Activated CD4-positive, alpha-beta T cell treated with anti-CD3 and anti-CD28 coated beads, Interleukin-2, amount 50 U/mL, for 24 hours (primary cell): Measurements from ENCODE around the gene CUBN.

ENCODE experiments used
- DNase-seq, 2 donors: peaks; one replicate each; pipeline ENCODE4 v3.0.0-alpha.2; 2020; ENCODE audit warnings: low read depth in 1 of 2, low spot score in 1 of 2

CUBN gene

DNA sequence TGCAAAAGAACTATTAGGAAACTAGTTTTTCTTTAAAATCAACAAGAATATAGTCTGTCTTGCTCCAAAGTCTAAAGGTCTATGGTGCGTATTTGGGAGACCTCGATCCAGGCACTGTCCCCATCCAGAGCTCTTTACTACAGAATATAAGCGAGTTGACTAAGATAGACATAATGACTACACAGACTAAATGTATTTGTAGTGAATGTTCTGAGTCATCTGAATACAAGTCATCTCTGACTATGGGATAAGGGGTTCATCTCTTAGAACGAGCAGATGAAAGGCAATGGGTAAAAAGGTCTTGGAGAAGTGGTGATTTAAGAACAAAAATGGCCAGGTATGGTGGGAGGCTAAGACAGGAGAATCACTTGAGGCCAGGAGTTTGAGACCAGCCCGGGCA is 176.3 kb downstream of the CUBN start:
- no peak for DNase-seq

DNA sequence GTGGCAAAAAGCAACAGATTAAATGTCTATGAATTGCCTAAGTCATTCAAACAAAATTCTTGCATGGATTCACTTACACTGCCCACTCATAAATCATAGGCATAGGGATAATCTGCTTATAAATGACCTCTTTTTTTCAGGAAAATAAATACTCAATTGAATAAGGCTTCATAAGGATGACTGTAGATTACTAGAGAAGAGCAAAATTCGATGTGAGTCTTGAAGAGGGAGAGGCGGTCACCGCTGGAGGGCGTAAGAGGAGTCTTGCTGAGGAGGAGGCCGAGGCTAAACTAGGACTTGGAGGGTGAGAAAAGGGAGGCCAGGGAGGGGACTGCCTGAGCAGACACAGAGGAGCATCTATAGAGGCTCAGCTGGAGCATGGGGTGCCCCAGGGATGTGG is 177.0 kb downstream of the CUBN start:
- DNase-seq = no peak

DNA sequence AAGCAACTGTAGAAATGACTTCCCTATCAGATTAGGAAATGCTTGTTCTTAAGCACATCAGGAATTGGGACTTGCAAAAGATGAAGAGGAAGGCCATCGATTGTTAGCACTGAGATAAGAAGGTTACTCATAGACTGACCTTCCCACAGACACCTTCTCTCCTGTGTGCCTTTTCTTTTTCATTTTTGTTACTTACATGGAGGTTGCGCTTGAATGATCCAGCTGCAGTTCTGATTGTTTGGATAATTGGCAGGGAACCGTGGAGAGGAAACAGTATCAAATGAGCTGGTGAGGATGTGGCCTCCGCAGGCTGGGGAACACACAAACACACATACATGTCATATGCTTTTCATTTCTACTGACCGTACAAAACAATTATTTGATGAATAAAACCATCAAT is 177.5 kb downstream of the CUBN start:
- no peak for DNase-seq

DNA sequence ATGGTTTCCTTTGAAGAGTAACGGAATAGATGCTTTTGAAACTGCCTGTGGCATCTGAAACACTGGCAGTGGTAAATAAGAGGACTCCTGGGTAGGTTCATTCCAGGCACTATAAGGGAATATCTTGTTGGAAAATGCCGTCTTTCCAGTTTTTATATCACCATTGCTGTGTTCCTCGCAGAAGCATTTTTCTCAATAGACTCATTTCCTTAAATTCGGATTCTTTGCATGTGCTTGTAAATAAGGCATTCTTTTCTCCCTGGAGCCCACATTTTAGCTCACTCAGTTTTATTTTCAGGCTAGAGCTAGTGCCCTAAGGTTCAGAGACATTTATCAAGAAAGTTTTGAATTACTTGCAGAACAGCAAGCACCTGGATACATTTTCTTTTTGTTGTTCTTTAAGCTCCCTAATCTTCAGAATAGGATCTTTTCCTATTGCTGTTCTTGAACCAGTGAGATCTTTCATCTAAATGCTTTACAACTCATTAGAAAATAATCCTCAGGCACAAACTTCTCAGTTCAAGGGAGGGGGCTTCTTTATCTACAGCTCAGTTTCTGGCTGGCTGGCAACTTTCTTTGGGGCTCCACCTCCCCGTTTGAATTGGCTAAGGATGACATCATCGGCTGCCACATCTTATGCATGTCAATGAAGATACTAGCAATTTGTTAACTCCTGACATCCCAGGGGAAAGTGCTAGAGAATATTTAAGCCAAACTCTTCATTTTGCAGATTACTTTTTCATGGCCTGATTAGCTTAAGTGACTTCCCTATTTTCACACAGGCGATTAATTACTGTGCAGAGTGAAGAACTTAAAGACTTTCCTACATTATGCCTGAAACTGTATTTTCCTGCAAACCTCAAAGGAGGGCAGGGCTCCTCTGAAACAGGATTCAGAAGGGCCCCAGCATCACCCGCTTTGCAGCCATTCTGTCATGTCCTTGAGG is 178.7 kb downstream of the CUBN start:
- no peak for DNase-seq

DNA sequence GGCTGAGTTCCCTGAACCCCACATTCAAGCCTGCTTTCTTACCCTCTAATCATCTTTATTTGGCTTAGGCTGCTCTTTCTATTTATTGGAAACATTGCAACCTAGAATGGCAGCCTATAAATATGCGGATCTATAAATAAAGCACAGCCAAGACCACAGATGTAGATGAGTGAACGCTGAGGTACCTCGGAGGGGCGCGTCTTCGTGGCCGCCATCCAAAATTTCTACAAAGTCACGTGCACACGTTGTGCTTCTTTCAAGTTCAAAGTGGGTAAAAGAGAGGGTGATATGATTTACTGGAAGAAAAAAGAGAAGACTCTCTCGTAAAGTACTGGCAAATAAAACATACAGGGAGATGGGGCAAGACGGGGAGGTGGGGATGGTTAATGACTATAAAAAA is 179.8 kb downstream of the CUBN start:
- DNase-seq = no peak

DNA sequence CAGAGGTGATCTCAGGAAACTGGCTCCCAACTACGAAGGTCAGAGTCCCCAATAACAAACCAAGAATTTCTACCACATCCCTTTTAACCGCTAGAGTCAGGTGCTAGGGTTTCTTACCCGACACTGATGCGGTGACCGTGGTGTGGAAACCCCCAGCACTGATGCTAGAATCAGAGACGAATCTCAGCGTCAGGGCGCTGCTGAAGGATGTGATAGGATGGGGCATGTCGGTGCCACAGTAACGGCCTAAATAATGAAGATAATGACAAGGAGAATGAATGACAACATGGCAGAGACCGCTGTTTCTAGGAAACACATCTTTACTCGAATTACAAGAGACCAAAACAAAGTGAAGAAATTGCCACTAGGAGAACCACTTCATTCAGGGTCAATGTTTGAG is 181.2 kb downstream of the CUBN start:
- no peak for DNase-seq

DNA sequence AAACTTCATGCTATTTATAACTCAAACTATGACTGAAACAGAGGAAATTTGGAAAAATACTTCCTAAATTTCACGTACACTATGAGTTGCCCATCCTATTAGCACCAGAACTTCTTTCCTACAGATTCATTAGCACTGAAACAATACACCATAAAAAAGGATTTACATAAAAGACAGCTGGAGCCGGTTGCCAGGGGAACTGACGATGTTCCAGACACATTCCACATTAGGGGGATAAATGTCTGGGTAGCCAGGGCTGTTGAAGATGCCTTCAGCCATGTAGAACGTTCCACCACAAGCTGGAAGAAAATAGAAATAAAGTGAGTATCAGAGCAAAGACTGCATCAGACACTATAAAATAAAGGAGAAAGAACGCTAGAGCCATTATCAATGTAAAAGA is 182.5 kb downstream of the CUBN start:
- no peak for DNase-seq

DNA sequence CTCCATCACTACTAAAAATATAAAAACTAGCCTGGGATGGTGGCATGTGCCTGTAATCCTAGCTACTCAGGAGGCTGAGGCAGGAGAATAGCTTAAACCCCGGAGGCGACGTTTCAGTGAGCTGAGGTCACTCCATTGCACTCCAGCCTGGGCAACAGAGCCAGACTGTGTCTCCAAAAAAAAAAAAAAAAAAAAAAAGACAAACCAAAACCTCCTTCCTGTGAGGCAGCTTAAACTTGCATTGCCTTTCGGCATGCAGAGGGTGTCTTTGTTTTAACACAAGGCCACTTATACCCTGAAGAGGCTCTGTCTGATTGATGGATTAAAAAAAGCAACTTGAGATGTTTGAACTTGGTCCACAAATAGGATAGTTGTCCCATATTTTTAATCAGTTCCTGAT is 184.0 kb downstream of the CUBN start:
- no peak for DNase-seq

DNA sequence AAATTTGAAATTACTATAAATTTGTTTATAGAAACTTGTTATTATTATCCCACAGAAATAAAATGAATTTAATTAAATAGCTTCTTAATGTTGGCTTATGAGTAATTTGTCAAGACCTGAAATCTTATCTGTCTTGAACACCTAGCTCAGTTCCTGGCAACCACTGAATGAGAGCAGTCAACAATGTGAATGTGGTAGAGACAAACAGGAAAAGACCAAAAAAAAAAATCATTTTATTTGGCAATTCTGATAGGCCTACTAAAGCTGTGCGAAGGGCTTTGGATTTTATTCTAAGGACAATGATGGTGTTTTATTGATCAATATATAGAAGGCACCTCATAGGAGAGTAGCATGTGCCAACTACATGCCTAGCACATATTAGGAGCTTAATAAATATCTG is 184.6 kb downstream of the CUBN start:
- DNase-seq = no peak

DNA sequence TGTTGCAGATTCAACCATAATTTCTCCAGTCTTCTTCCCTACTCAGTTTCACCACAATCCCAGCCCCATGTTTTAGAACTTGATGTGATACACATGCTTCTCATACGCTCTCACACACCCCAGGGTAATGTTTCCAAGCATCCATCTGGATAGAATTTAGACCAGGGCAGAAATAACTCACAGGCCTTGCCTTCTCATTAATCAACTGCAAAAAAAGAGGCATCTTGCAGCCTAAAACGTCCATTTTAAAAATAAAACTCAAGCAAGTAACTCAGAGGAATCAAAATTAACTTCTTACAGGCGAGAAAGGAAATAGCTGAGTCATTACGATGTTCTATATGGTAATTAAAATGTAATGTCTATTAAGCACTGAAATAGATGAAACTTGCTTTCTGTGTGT is 185.2 kb downstream of the CUBN start:
- no peak for DNase-seq

DNA sequence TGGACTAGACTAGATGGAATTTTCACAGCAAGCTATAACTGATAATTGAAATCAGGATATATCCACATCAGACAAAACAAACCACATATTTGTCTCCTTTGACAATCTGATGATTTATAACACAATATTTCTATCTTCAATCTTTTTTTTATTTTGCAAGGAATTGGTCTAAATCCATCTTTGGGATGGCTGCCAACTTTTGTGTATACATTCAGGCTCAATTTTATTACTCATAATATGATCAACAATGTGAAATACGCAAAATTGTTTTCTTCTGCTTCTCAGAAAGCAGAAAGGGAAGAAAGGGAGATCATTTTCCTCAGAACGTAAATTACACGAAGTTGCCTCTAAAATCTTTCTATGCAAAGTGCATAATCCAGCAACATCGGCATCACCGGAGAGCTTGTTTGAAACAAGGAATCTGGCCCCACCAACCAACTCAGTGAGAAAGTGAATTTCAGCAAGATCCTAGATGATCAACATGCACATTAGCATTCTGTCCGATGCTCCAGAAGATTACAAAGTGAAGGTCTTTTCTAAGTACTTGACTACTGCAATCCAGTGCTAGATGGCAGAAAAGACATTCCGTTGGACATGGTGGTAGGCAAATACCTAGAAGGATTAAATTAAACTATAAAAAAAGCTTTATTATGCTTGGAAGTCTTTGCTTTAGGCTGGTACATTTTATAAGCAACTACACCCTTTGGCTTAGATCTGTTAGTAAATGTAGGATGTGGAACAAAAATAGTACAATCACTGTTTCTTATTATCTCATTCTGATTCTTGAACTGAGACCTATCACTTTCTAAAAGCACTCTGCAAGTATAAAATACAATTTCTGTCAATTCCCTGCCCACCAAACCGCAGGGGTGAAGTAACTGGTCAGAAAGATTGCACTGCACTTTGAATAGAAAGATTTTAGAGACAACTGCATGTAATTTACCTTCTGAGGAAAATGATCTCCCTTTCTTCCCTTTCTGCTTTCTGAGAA is 186.0 kb downstream of the CUBN start:
- no peak for DNase-seq

DNA sequence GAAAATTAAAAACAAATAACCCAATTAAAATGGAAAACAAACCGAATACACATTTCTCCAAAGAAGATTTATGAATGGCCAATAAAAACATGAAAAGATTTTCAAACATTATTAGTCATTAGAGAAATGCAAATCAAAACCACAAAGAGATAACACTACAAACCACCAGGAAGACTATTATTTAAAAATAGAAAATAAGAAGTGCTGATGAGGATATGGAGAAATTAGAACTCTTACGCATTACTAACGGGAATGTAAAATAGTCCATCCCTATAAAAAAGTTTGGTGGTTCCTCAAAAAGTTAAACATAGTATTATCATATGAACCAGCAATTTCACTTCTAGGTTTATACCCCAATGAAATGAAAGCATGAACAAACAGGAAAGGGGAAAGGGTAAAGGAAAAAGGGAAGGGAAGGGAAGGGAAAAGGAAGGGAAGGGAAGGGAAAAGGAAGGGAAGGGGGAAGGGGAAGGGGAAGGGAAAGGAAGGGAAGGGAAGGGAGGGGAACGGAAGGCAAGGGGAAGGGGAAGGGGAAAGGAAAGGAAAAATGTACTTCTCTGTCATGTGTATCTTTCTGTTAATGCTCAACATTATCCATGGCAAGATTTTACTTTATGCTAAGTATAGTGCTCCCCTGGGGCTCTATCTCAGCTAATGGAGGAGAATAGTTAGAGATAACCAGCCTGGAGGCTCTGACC is 187.1 kb downstream of the CUBN start:
- DNase-seq = no peak

DNA sequence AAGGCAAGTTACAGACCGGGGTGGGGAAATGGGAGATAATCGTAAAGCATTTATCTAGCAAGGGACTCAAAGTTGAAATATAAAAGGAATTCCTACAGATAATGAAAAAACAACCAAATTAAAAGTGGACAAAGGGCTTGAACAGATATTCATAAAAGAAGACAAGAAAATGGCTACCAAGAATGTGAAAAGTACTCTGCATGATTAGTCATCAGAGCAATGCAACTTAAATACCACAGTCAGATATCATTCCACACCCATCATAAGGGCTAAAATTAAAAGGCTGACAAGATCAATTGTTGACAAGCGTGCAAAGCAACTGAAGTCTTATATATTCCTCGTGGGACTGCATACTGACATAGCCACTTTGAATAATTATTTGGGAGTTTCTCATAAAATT is 187.7 kb downstream of the CUBN start:
- no peak for DNase-seq

DNA sequence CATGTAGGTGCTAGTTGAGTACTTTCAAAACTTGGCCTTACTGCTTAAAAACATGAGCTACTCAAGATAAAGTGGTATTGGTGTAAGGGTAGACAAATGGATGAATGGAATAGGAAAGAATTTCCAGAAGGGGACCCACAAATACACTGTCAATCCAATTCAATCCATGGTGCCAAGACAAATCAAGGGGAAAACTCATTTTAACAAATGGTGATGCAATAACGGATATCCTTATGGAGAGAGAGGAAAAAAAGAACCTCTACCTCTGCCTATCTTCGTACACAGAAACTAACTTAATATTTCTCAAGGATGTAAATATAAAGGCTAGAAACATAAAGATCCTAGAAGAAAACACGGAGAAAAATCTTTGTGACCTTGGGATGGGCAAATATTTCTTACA is 188.5 kb downstream of the CUBN start:
- no peak for DNase-seq

DNA sequence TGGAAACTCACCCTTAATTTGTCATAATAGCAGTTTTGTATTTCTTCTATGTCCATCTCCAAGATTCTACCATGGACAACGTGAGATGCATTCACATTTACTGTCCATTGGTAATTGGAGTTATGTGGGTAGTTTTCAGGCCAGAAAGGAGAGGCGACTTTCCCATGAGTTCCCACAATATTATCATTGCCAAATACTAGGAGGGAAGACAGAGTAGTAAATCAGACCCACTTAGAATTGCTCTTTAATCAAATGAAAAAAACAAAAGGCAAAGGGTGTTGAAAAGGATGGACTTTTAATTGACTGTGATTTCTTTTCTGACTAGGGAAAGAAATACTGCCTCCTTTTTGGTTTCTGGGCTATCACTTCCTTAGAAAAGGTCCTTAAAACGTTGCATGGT is 190.7 kb downstream of the CUBN start:
- DNase-seq = no peak

DNA sequence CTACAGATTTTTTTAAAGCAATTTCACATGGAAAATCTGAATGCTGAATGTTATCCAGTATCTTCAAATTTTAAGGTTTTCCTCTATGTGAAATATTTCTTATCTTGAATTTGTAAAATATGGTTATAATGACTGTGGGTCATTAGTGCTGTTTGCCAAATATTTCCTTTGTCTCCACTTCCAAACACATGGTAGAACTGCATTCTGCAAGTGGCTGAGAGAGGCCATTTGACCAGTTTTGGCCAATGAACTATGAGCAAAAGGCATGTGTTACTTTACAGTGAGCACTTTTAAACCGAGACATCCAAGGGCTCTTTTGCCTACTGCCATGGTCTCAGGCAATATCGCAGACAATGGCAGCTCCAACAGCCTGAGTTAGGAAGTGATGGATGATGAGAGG is 195.2 kb downstream of the CUBN start:
- no peak for DNase-seq

DNA sequence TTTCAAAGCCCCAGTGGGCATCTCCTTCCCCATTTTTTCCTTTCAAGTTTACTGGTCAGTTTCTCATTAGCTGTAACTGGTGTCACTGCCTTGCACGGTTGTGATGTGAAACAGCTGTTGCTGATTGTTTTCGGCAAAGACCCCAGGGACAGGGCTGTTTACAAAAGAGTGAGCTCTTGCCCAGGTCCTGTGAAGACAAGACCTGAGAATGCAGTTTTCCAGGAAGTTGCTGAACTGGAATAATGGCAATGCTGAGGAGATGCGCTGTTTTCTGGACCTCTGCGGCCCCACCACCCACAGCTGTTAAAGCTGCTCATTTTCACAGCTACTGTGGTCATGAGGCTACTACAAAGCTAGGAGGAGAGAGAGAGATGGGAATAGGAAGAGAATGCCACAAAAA is 195.8 kb downstream of the CUBN start:
- no peak for DNase-seq

DNA sequence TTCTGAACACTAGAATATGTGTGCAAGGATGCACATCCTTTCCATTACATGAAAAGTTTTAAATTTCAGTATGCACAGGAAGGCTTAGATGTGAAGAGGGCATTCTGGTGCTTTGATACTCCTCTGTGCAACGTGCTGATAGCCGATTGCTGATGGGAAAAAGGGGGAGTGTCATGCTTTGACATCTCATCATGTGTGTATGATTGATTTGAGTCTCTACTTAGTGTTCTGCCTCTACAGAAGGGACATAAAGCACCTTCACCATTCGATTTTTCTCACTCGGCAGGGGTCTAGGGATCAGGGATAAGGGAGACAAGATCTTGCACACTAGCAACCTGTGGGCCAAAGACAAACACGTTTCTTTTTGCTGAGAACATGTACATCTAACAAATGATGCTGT is 197.7 kb downstream of the CUBN start:
- no peak for DNase-seq

DNA sequence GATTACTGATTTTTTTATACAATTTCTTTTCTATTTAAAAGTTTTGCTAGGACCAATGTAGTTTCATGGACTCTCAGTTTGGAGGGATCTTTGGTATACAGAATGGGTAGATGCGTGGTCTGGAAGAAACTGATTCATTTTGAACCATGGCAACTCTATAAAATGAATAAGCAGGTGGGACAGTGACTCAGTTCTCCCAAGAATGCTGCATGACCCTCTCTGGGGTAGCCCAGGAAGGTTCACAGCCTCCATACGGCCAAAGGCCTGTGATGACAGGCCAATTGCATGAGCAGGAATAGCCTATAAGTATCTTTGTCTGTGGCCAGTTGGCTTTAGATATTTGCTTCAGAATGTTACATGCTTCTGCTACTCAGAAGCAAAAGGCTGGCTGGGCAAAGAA is 199.1 kb downstream of the CUBN start:
- no peak for DNase-seq

DNA sequence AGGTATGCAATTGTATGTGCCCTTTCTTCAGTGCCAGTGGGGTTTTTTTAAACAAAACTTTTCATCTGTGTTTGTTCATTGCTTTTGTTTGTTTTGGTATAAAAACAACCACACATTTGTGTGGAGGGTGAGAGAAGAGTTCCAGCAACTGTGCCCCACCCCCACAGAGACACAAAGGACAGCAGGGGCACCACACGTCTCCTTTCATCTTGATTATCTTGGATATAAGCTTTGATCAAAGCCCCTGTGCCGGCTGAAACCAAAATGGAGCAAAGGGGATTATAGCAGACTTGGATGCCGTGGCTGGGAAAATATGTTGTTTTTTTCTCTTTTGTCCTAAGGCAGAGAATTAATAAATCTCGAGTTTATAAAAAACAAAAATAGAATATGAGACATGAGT is 200.5 kb downstream of the CUBN start:
- DNase-seq = no peak

DNA sequence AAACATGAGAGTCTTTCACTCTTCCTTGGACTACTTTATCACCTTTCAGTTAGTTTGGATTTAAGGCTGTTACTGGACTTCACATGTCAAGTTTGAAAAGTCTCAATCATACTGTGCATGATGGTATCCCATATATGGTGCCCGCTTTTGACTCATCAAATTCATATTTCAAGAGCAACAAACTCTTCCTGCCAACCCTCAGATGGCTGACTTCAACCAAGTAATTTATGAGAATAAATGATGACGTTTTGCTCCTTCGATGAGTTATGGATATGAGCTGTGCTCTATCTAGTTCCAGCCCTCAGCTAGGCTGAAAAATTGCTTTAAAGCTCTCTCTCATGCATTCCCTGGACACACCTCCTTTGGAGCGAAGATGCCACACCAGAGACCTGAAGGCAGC is 202.1 kb downstream of the CUBN start:
- no peak for DNase-seq

DNA sequence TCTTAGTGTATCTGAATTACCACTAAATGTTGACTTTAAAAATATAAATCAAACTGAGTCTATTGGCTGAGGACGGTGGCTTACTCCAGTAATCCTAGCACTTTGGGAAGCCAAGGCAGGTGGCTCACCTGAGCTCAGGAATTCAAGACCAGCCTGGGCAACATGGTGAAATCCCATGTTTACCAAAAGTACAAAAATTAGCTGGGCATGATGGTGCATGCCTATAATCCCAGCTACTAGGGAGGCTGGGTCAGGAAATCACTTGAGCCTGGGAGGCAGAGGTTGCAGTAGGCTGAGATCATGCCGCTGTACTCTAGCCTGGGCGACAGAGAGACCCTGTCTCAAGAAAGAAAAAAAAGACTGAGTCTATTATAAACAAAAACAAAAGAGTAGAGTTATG is 205.9 kb downstream of the CUBN start:
- no peak for DNase-seq
